ENCODE results near the gene INAFM1.

DNA sequence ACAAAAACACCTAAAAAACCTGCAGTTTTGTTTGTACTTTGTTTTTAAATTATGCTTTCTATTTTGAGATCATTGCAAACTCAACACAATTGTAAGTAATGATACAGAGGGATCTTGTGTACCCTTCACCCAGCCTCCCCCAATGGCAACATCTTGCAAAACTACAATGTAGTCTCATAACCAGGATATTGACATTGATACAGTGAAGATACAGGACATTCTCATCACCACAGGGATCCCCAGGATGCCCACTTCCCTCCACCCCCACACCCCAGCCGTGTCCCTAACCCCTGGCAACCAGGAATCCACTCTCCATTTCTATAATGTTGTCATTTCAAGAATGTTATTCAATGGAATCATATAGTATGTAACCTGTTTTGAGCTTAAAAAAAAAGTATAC, 46.9 kb downstream of the INAFM1 start:
- TF ChIP-seq, protein P1, sequence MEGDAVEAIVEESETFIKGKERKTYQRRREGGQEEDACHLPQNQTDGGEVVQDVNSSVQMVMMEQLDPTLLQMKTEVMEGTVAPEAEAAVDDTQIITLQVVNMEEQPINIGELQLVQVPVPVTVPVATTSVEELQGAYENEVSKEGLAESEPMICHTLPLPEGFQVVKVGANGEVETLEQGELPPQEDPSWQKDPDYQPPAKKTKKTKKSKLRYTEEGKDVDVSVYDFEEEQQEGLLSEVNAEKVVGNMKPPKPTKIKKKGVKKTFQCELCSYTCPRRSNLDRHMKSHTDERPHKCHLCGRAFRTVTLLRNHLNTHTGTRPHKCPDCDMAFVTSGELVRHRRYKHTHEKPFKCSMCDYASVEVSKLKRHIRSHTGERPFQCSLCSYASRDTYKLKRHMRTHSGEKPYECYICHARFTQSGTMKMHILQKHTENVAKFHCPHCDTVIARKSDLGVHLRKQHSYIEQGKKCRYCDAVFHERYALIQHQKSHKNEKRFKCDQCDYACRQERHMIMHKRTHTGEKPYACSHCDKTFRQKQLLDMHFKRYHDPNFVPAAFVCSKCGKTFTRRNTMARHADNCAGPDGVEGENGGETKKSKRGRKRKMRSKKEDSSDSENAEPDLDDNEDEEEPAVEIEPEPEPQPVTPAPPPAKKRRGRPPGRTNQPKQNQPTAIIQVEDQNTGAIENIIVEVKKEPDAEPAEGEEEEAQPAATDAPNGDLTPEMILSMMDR (IDR thresholded peaks at IDR 0.05; ENCODE audit: insufficient read depth, low read length), result no peak
- TF ChIP-seq GABPA (IDR thresholded peaks at IDR 0.05; ENCODE audit: low read depth) (no peak), POLR2AphosphoS5 (IDR thresholded peaks at IDR 0.05; ENCODE audit: low read depth) (no peak)

Data from HL-60 (cell line).